WTC11 (cell line): Measurements from ENCODE around the gene GPBP1L1. TPM values are rescaled to one million over a fixed set of nuclear protein-coding genes. Genes with fewer than 3 reads are reported as not detected.
A peak's percentile ranks its signal among the peaks of the same experiment; 100 is the strongest.

Source experiments
- AR ChIP-seq: fragments of 250-450 bp; sonication (Bioruptor Pico); IDR thresholded peaks from 2 replicates; pipeline ENCODE4 v1.9.0; 2021; ENCODE audit warnings: mild to moderate bottlenecking
- ARID4B ChIP-seq: sonication (generic); formaldehyde crosslinking; IDR thresholded peaks from 2 replicates; pipeline ENCODE4 v1.8.0; 2023; ENCODE audit warnings: missing genetic modification reagents, mild to moderate bottlenecking, borderline replicate concordance
- CREM ChIP-seq: sonication (generic); formaldehyde crosslinking; IDR thresholded peaks from 2 replicates; pipeline ENCODE4 v1.8.1; 2022; ENCODE audit warnings: mild to moderate bottlenecking, missing genetic modification reagents, moderate library complexity
- E2F4 ChIP-seq: sonication (generic); formaldehyde crosslinking; IDR thresholded peaks from 2 replicates; pipeline ENCODE4 v1.8.1; 2022; ENCODE audit warnings: low read depth, mild to moderate bottlenecking, moderate library complexity, missing genetic modification reagents, borderline replicate concordance
- GRHL2 ChIP-seq: fragments of 250-450 bp; sonication (Bioruptor Pico); IDR thresholded peaks from 2 replicates; pipeline ENCODE4 v1.8.0; 2022; ENCODE audit warnings: mild to moderate bottlenecking, moderate library complexity; ENCODE audit not compliant: insufficient replicate concordance, severe bottlenecking
- IRF2 ChIP-seq: sonication (generic); formaldehyde crosslinking; IDR thresholded peaks from 2 replicates; pipeline ENCODE4 v1.8.0; 2022; ENCODE audit warnings: low read depth, missing genetic modification reagents, borderline replicate concordance
- MAX ChIP-seq: sonication (generic); formaldehyde crosslinking; IDR thresholded peaks from 2 replicates; pipeline ENCODE4 v1.8.0; 2022; ENCODE audit warnings: mild to moderate bottlenecking, missing genetic modification reagents
- NFYB ChIP-seq: sonication (generic); formaldehyde crosslinking; conservative IDR thresholded peaks from 2 replicates; pipeline ENCODE4 v1.8.0; 2022; ENCODE audit warnings: low read depth, missing genetic modification reagents
- OVOL2 ChIP-seq: fragments of 250-450 bp; sonication (Bioruptor Pico); IDR thresholded peaks from 2 replicates; pipeline ENCODE4 v1.9.0; 2021; ENCODE audit warnings: mild to moderate bottlenecking, borderline replicate concordance
- PRRX2 ChIP-seq: fragments of 250-450 bp; sonication (Bioruptor Pico); IDR thresholded peaks from 2 replicates; pipeline ENCODE4 v1.8.0; 2021; ENCODE audit warnings: mild to moderate bottlenecking
- RORB ChIP-seq: fragments of 250-450 bp; sonication (Bioruptor Pico); IDR thresholded peaks from 2 replicates; pipeline ENCODE4 v1.9.0; 2021; ENCODE audit warnings: mild to moderate bottlenecking
- SMAD3 ChIP-seq: sonication (generic); formaldehyde crosslinking; IDR thresholded peaks from 2 replicates; pipeline ENCODE4 v1.8.0; 2022; ENCODE audit warnings: missing genetic modification reagents, mild to moderate bottlenecking, borderline replicate concordance
- ZNF232 ChIP-seq: sonication (generic); formaldehyde crosslinking; IDR thresholded peaks from 2 replicates; pipeline ENCODE4 v1.8.0; 2022; ENCODE audit warnings: mild to moderate bottlenecking, missing genetic modification reagents
- ZNF416 ChIP-seq: fragments of 250-450 bp; sonication (Bioruptor Pico); IDR thresholded peaks from 2 replicates; pipeline ENCODE4 v1.9.0; 2021; ENCODE audit warnings: mild to moderate bottlenecking, inconsistent platforms
- total RNA-seq: library from RNA; stranded (reverse); gene quantifications from 3 replicates; pipeline ENCODE4 v1.2.3, GENCODE V29; 2021
- TF ChIP-seq, protein P1 (sequence below): sonication (generic); formaldehyde crosslinking; IDR thresholded peaks from 2 replicates; pipeline ENCODE4 v1.8.1; 2023; ENCODE audit warnings: mild to moderate bottlenecking, missing genetic modification reagents, borderline replicate concordance
- TF ChIP-seq, protein P2 (sequence below): fragments of 250-450 bp; sonication (Bioruptor Pico); IDR thresholded peaks from 2 replicates; pipeline ENCODE4 v1.8.0; 2021; ENCODE audit warnings: mild to moderate bottlenecking
- TF ChIP-seq, protein P3 (sequence below): sonication (generic); formaldehyde crosslinking; IDR thresholded peaks from 2 replicates; pipeline ENCODE4 v1.8.1; 2022; ENCODE audit warnings: mild to moderate bottlenecking, moderate library complexity, missing genetic modification reagents
- TF ChIP-seq, protein P4 (sequence below): sonication (generic); formaldehyde crosslinking; IDR thresholded peaks from 2 replicates; pipeline ENCODE4 v1.8.0; 2022; ENCODE audit warnings: mild to moderate bottlenecking, missing genetic modification reagents

GPBP1L1 gene
- total RNA-seq, 1 experiment from 2014 or later = 126 TPM

- TF ChIP-seq, protein P1, sequence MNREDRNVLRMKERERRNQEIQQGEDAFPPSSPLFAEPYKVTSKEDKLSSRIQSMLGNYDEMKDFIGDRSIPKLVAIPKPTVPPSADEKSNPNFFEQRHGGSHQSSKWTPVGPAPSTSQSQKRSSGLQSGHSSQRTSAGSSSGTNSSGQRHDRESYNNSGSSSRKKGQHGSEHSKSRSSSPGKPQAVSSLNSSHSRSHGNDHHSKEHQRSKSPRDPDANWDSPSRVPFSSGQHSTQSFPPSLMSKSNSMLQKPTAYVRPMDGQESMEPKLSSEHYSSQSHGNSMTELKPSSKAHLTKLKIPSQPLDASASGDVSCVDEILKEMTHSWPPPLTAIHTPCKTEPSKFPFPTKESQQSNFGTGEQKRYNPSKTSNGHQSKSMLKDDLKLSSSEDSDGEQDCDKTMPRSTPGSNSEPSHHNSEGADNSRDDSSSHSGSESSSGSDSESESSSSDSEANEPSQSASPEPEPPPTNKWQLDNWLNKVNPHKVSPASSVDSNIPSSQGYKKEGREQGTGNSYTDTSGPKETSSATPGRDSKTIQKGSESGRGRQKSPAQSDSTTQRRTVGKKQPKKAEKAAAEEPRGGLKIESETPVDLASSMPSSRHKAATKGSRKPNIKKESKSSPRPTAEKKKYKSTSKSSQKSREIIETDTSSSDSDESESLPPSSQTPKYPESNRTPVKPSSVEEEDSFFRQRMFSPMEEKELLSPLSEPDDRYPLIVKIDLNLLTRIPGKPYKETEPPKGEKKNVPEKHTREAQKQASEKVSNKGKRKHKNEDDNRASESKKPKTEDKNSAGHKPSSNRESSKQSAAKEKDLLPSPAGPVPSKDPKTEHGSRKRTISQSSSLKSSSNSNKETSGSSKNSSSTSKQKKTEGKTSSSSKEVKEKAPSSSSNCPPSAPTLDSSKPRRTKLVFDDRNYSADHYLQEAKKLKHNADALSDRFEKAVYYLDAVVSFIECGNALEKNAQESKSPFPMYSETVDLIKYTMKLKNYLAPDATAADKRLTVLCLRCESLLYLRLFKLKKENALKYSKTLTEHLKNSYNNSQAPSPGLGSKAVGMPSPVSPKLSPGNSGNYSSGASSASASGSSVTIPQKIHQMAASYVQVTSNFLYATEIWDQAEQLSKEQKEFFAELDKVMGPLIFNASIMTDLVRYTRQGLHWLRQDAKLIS (CRISPR knock-in tag) = peak; percentile 42; the same call in 1 of the 2 replicates
- TF ChIP-seq SMAD3 (CRISPR knock-in tag) = peak; percentile 65; the same call in 1 of the 2 replicates
- TF ChIP-seq, protein P2, sequence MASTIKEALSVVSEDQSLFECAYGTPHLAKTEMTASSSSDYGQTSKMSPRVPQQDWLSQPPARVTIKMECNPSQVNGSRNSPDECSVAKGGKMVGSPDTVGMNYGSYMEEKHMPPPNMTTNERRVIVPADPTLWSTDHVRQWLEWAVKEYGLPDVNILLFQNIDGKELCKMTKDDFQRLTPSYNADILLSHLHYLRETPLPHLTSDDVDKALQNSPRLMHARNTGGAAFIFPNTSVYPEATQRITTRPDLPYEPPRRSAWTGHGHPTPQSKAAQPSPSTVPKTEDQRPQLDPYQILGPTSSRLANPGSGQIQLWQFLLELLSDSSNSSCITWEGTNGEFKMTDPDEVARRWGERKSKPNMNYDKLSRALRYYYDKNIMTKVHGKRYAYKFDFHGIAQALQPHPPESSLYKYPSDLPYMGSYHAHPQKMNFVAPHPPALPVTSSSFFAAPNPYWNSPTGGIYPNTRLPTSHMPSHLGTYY = 0 out of 2 replicates have a peak, but pooled peaks have one; percentile 9
- TF ChIP-seq, protein P3, sequence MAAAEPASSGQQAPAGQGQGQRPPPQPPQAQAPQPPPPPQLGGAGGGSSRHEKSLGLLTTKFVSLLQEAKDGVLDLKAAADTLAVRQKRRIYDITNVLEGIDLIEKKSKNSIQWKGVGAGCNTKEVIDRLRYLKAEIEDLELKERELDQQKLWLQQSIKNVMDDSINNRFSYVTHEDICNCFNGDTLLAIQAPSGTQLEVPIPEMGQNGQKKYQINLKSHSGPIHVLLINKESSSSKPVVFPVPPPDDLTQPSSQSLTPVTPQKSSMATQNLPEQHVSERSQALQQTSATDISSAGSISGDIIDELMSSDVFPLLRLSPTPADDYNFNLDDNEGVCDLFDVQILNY (CRISPR knock-in tag) = peak; percentile 98
- TF ChIP-seq OVOL2 (CRISPR knock-in tag) = no peak
- peak; percentile 55 for TF ChIP-seq ARID4B (CRISPR knock-in tag)
- TF ChIP-seq, protein P4, sequence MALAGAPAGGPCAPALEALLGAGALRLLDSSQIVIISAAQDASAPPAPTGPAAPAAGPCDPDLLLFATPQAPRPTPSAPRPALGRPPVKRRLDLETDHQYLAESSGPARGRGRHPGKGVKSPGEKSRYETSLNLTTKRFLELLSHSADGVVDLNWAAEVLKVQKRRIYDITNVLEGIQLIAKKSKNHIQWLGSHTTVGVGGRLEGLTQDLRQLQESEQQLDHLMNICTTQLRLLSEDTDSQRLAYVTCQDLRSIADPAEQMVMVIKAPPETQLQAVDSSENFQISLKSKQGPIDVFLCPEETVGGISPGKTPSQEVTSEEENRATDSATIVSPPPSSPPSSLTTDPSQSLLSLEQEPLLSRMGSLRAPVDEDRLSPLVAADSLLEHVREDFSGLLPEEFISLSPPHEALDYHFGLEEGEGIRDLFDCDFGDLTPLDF (CRISPR knock-in tag) = peak; percentile 69; the same call in 1 of the 2 replicates
- no peak for TF ChIP-seq GRHL2 (CRISPR knock-in tag)
- 0 out of 2 replicates have a peak, but pooled peaks have one; percentile 27 for TF ChIP-seq RORB (CRISPR knock-in tag)
- no peak for TF ChIP-seq IRF2 (CRISPR knock-in tag)
- 0 out of 2 replicates have a peak, but pooled peaks have one; percentile 27 for TF ChIP-seq ZNF416 (CRISPR knock-in tag)
- no peak for TF ChIP-seq CREM (CRISPR knock-in tag)
- peak; percentile 29; the same call in 1 of the 2 replicates for TF ChIP-seq NFYB
- peak; percentile 85 for TF ChIP-seq ZNF232
- TF ChIP-seq MAX = peak; percentile 49
- no peak for TF ChIP-seq PRRX2 (CRISPR knock-in tag)
- TF ChIP-seq AR (CRISPR knock-in tag) = 0 out of 2 replicates have a peak, but pooled peaks have one; percentile 47
- TF ChIP-seq E2F4 = peak; percentile 88
These were observed 101.8 kb downstream of the GPBP1L1 start (continued) for GRCh38 chr1:45584351-45585109.
